Endothelial cell of umbilical vein (primary cell): Measurements from ENCODE around the gene CCND1. TPM values are rescaled to one million over a fixed set of nuclear protein-coding genes. Genes with fewer than 3 reads are reported as not detected.

Experiments
- BruUV-seq: library from RNA; stranded (reverse); fragments of 400-500 nt; replicated peaks from 2 replicates; lab custom pipeline; 2021; lab: Mats Ljungman, UMichigan
- CTCF ChIA-PET: fragments of 300-600, 350-600 bp; sonication (Branson Sonifier 250); formaldehyde crosslinking; loops from one replicate; lab custom pipeline; 2021; ENCODE audit warnings: antibody characterized with exemption, inconsistent platforms; lab: Charles Lee
- POLR2A ChIA-PET: fragments of 300-600, 350-600 bp; sonication (Branson Sonifier 250); formaldehyde crosslinking; loops from one replicate; lab custom pipeline; 2021; ENCODE audit warnings: antibody characterized with exemption, inconsistent platforms; lab: Charles Lee
- DNase-seq: peaks from one replicate; pipeline ENCODE4 v3.0.0-alpha.2; 2011; ENCODE audit warnings: low read depth, low spot score
- FAIRE-seq: peaks from 2 replicates; lab custom pipeline; 2011; peaks lifted over from hg19 to GRCh38; lab: Jason Lieb, UNC
- H2AFZ ChIP-seq: 2 replicates; pipeline ENCODE4 v1.6.0; 2012; ENCODE audit warnings: low read depth, low read length, control low read depth, inconsistent platforms
- H3K27ac ChIP-seq: 2 replicates; pipeline ENCODE4 v1.5.1; 2011; ENCODE audit warnings: low read depth, mild to moderate bottlenecking, control low read depth, low read length, moderate library complexity; ENCODE audit not compliant: insufficient read depth
- H3K27me3 ChIP-seq, 2 experiments: 2 replicates each; pipeline versions ENCODE4 v1.6.0 to v1.6.1; 2011; ENCODE audit warnings: low read length in 2 of 2, mixed read lengths in 1 of 2; ENCODE audit not compliant: control insufficient read depth in 2 of 2, insufficient read depth in 2 of 2
- H3K36me3 ChIP-seq, 2 experiments: 2 replicates in 1 of 2; 3 replicates in 1 of 2; pipeline ENCODE4 v1.5.1; 2011; ENCODE audit warnings: low read length in 2 of 2, mild to moderate bottlenecking in 1 of 2, moderate library complexity in 1 of 2; ENCODE audit not compliant: control insufficient read depth in 2 of 2, insufficient read depth in 2 of 2; ENCODE audit errors: extremely low read depth in 1 of 2
- H3K4me1 ChIP-seq: 3 replicates; pipeline ENCODE4 v1.5.1; 2011; ENCODE audit warnings: mild to moderate bottlenecking, low read length; ENCODE audit not compliant: control insufficient read depth, insufficient read depth; ENCODE audit errors: extremely low read depth
- H3K4me2 ChIP-seq: 2 replicates; pipeline ENCODE4 v1.6.1; 2011; ENCODE audit warnings: low read length, control low read depth, mixed read lengths; ENCODE audit not compliant: insufficient read depth
- H3K4me3 ChIP-seq, 3 experiments: fragments of 200-600 bp in 1 of 3; sonication (generic), shearing (Covaris generic) in 1 of 3; replicated peaks in 1 of 3; 2 replicates each; pipeline ENCODE4 v1.5.1; 2011 to 2016; ENCODE audit warnings: control low read depth in 3 of 3, low read length in 3 of 3, mild to moderate bottlenecking in 2 of 3, inconsistent platforms in 1 of 3, low read depth in 1 of 3, moderate library complexity in 1 of 3; ENCODE audit not compliant: insufficient read depth in 1 of 3
- H3K79me2 ChIP-seq: 2 replicates; pipeline ENCODE4 v1.6.0; 2012; ENCODE audit warnings: low read length, inconsistent platforms; ENCODE audit not compliant: control insufficient read depth, insufficient read depth
- H3K9ac ChIP-seq: replicated peaks from 2 replicates; pipeline ENCODE3; 2011; ENCODE audit warnings: low read length, control low read depth; ENCODE audit not compliant: insufficient read depth; ENCODE audit errors: extremely low read depth
- H3K9me1 ChIP-seq: replicated peaks from 3 replicates; pipeline ENCODE4 v1.6.0; 2011; ENCODE audit warnings: mild to moderate bottlenecking, low read length; ENCODE audit not compliant: control insufficient read depth, insufficient read depth; ENCODE audit errors: extremely low read depth
- H3K9me3 ChIP-seq: replicated peaks from 2 replicates; pipeline ENCODE4 v1.5.1; 2012; ENCODE audit warnings: low read length, inconsistent platforms; ENCODE audit not compliant: control insufficient read depth, insufficient read depth
- H4K20me1 ChIP-seq: replicated peaks from 2 replicates; pipeline ENCODE3; 2011; ENCODE audit warnings: mild to moderate bottlenecking, low read length; ENCODE audit not compliant: control insufficient read depth, insufficient read depth; ENCODE audit errors: extremely low read depth
- EZH2 ChIP-seq: IDR thresholded peaks from 2 replicates; pipeline ENCODE4 v1.6.1; 2012; ENCODE audit warnings: borderline replicate concordance, low read depth, mild to moderate bottlenecking, moderate library complexity, low read length, inconsistent platforms; ENCODE audit not compliant: severe bottlenecking
- FOS ChIP-seq: IDR thresholded peaks from 2 replicates; pipeline ENCODE4 v1.6.1; 2011; ENCODE audit warnings: mild to moderate bottlenecking, low read length, moderate library complexity, borderline replicate concordance; ENCODE audit not compliant: insufficient read depth
- GATA2 ChIP-seq: IDR thresholded peaks from 2 replicates; pipeline ENCODE4 v1.7.0; 2011; ENCODE audit warnings: low read depth, mild to moderate bottlenecking, moderate library complexity, mixed read lengths, low read length; ENCODE audit not compliant: insufficient read length, insufficient read depth
- JUN ChIP-seq: IDR thresholded peaks from 2 replicates; pipeline ENCODE4 v1.6.1; 2011; ENCODE audit warnings: borderline replicate concordance, low read depth; ENCODE audit not compliant: insufficient read length, insufficient read depth
- MYC ChIP-seq: IDR thresholded peaks from one replicate; pipeline ENCODE4 v1.6.1; 2011; ENCODE audit warnings: mild to moderate bottlenecking, low read depth, low read length
- POLR2A ChIP-seq: IDR thresholded peaks from 2 replicates; pipeline ENCODE4 v1.6.1; 2012; ENCODE audit warnings: low read depth, mild to moderate bottlenecking, control low read depth, low read length
- POLR2AphosphoS5 ChIP-seq: IDR thresholded peaks from 2 replicates; pipeline ENCODE4 v1.6.1; 2012; ENCODE audit warnings: low read depth, mild to moderate bottlenecking, control low read depth, low read length, moderate library complexity; ENCODE audit not compliant: insufficient read depth
- dilution Hi-C: fragments of 300-500 bp; cut with MboI; formaldehyde crosslinking; loops from one replicate; pipeline ENCODE4 v1.15.0; 2019; ENCODE audit warnings: low sequenced_read_pairs; ENCODE audit not compliant: extremely low pct_ligation_motif_present
- intact Hi-C: fragments of 100-400 bp; cut with micrococcal nuclease; formaldehyde crosslinking; loops from one replicate; pipeline ENCODE4 v1.10.0; 2022
- polyA plus RNA-seq, 4 experiments: library from polyadenylated mRNA; depleted of rRNA in 3 of 4; stranded (reverse) in 3 of 4; unstranded in 1 of 4; fragments of >200 nt; gene quantifications; 2 replicates each; pipeline versions ENCODE4 v1.2.1 to v1.2.3, GENCODE V29; 2011 to 2012; ENCODE audit warnings: missing spikeins in 1 of 4
- total RNA-seq: library from RNA; stranded (reverse); gene quantifications from 2 replicates; pipeline ENCODE4 v1.2.3, GENCODE V29; 2021
- TF ChIP-seq, protein P1 (sequence below), 2 donors: IDR thresholded peaks; 1 replicate in 1 of 2; 2 replicates in 1 of 2; pipeline ENCODE4 v1.5.1; 2011; ENCODE audit warnings: low read length in 2 of 2, mild to moderate bottlenecking in 2 of 2, moderate library complexity in 2 of 2, control low read depth in 1 of 2, inconsistent platforms in 1 of 2, low read depth in 1 of 2; ENCODE audit not compliant: insufficient read depth in 1 of 2; ENCODE audit errors: extremely low read depth in 1 of 2
- TF ChIP-seq, protein P2 (sequence below): IDR thresholded peaks from 2 replicates; pipeline ENCODE4 v1.6.1; 2011; ENCODE audit not compliant: insufficient read depth, insufficient read length

The CCND1 gene
- total and polyA plus RNA-seq, 2 donors (not counting 3 experiments of a cell fraction or from before 2014, with no cell fraction given), result 98.7 to 370 TPM

DNA sequence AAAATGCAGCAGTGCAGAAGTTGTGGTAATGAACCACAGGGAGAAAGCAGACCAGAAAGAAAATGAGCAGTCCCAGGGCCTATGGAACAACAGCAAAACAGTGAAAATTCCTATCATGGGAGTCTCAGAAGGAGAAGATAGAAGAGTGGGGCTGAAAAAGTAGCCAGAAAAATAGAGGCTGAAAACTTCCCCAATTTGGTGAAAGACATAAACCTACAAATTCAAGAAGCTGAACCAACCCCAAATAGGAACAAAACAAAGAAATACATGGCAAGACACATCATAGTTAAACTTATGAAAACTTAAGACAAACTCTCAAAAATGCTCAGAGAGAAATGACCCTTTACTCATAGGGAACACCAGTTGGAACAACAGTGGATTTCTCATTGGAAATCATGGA is 51.5 kb downstream of the CCND1 start:
- Histone ChIP-seq H3K4me2 (no peak overlapping the region), H3K9ac (no peak overlapping the region), H2AFZ (no peak overlapping the region), H4K20me1 (no peaks in the 10 kb centered on the region), H3K79me2 (no peaks in the 10 kb centered on the region), H3K9me3 (no peaks in the 10 kb centered on the region), H3K9me1 (no peaks in the 10 kb centered on the region), H3K27ac (no peak overlapping the region), H3K27me3 (peaks cover 2 to 8% of the 10 kb centered on the region in 2 experiments), H3K4me3 (no peak overlapping the region), H3K36me3 (no peaks in the 10 kb centered on the region), H3K4me1 (no peaks in the 10 kb centered on the region)
- intact Hi-C loops (no loop called here), dilution Hi-C loops (no loop called here)
- ChIA-PET CTCF (interaction anchor here (0.9 to 1.4 kb wide), 3 partner anchors 109 to 504 kb away, joined by 3 to 4 read pairs (median 4); no protein-coding TSS in a partner anchor), POLR2A (no interaction called here)
- FAIRE-seq, result no peak
- BruUV-seq, result no TSS peak
- DNase-seq, result no peak
- TF ChIP-seq EZH2 (no peak), MYC (no peak), POLR2AphosphoS5 (no peak), POLR2A (no peak), FOS (no peak)
- TF ChIP-seq, protein P1, sequence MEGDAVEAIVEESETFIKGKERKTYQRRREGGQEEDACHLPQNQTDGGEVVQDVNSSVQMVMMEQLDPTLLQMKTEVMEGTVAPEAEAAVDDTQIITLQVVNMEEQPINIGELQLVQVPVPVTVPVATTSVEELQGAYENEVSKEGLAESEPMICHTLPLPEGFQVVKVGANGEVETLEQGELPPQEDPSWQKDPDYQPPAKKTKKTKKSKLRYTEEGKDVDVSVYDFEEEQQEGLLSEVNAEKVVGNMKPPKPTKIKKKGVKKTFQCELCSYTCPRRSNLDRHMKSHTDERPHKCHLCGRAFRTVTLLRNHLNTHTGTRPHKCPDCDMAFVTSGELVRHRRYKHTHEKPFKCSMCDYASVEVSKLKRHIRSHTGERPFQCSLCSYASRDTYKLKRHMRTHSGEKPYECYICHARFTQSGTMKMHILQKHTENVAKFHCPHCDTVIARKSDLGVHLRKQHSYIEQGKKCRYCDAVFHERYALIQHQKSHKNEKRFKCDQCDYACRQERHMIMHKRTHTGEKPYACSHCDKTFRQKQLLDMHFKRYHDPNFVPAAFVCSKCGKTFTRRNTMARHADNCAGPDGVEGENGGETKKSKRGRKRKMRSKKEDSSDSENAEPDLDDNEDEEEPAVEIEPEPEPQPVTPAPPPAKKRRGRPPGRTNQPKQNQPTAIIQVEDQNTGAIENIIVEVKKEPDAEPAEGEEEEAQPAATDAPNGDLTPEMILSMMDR (IDR thresholded peaks at IDR 0.05; ENCODE audit: extremely low read depth in 1 of 2, insufficient read depth in 1 of 2, low read depth in 1 of 2, low read length in 2 of 2), result no peak

DNA sequence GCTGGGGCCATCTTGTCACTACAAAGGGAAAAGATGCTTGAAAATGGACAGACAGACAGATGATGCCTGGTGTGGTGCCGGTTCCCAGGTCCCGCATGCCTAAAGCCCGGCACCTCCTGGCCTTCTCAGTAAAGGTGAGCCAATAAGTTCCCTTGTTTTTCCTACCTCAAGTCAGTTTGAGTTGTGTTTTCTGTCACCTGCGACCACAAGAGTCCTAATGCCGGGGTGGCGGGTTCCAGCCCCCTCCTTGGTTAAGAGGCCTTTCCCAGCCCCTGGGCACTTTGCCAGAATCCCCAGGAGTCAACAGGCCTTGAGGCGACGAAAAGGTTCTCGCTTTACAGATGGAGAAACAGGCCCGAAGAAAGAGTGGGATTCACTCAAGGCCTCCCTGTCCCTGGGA is 53.8 kb downstream of the CCND1 start:
- no peaks in the 10 kb centered on the region for H3K4me1 ChIP-seq
- no peaks in the 10 kb centered on the region for H3K79me2 ChIP-seq
- no peak overlapping the region for H2AFZ ChIP-seq
- no peaks in the 10 kb centered on the region for H3K36me3 ChIP-seq
- FAIRE-seq (no peak), DNase-seq (no peak)
- H3K9ac ChIP-seq, result no peak overlapping the region
- H3K4me2 ChIP-seq, result no peak overlapping the region
- H3K27ac ChIP-seq, result no peak overlapping the region
- no peak overlapping the region for H3K4me3 ChIP-seq
- TF ChIP-seq GATA2 (no peak), JUN (no peak), POLR2A (no peak), FOS (no peak), POLR2AphosphoS5 (no peak), EZH2 (no peak)
- TF ChIP-seq, protein P1 (IDR thresholded peaks at IDR 0.05; ENCODE audit: extremely low read depth in 1 of 2, insufficient read depth in 1 of 2, low read depth in 1 of 2, low read length in 2 of 2), result no peak
- TF ChIP-seq, protein P2, sequence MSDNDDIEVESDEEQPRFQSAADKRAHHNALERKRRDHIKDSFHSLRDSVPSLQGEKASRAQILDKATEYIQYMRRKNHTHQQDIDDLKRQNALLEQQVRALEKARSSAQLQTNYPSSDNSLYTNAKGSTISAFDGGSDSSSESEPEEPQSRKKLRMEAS, result no peak
- ChIA-PET POLR2A (no interaction called here), CTCF (interaction anchor here (1.1 kb wide), 1 partner anchor 11 kb away, joined by 3 read pairs; no protein-coding TSS in a partner anchor)
- intact Hi-C loops, result no loop called here
- H3K27me3 ChIP-seq, result peaks cover 2 to 8% of the 10 kb centered on the region in 2 experiments
- dilution Hi-C loops, result no loop called here
- no peaks in the 10 kb centered on the region for H3K9me3 ChIP-seq
- BruUV-seq, result no TSS peak
- no peaks in the 10 kb centered on the region for H4K20me1 ChIP-seq
- no peaks in the 10 kb centered on the region for H3K9me1 ChIP-seq
